Mucosa of descending colon (tissue), 3 donors: Measurements from ENCODE around the gene FANCE. TPM values are rescaled to one million over a fixed set of nuclear protein-coding genes. Genes with fewer than 3 reads are reported as not detected.

Experiments
- ATAC-seq: fragments of 200-7000 bp; cut with Tn5 transposase; one replicate; pipeline ENCODE4 v1.9.1; 2020; ENCODE audit warnings: mild to moderate bottlenecking, moderate library complexity
- DNase-seq, 3 donors: peaks; one replicate each; pipeline ENCODE4 v3.0.0-alpha.2; 2020
- H3K36me3 ChIP-seq: fragments of 200-600 bp; one replicate; pipeline ENCODE4 v1.8.0; 2021; ENCODE audit warnings: low read depth, mild to moderate bottlenecking
- H3K4me1 ChIP-seq: fragments of 200-600 bp; one replicate; pipeline ENCODE4 v1.8.0; 2021; ENCODE audit warnings: low read depth, mild to moderate bottlenecking
- H3K4me3 ChIP-seq: fragments of 200-600 bp; one replicate; pipeline ENCODE4 v1.8.0; 2021; ENCODE audit warnings: mild to moderate bottlenecking
- H3K9me3 ChIP-seq: fragments of 200-600 bp; one replicate; pipeline ENCODE4 v1.8.0; 2021; ENCODE audit warnings: mild to moderate bottlenecking
- CTCF ChIP-seq: fragments of 200-600 bp; IDR thresholded peaks from one replicate; pipeline ENCODE4 v1.8.0; 2022; ENCODE audit warnings: antibody characterized with exemption, mild to moderate bottlenecking
- intact Hi-C, 2 donors: fragments of 100-400 bp; cut with DNase I in 1 of 2; cut with micrococcal nuclease in 1 of 2; formaldehyde crosslinking; loops; one replicate each; pipeline versions ENCODE4 v1.11.0 to v1.11.1; 2022; cut with DNase I, micrococcal nuclease
- total RNA-seq, 3 donors: library from RNA; stranded (reverse); fragmentation: NEBNext Ultra II Directional in 2 of 3; extraction: Animal tissue kit (Norgen Biotek cat#: 25700) in 2 of 3; gene quantifications; one replicate each; pipeline versions ENCODE4 v1.2.1 to v1.2.4, GENCODE V29; 2021 to 2023
- donor health status: DM: no; HTN: no; CAD: no; lungs with moderate emphysema.
- donor health status: DM: no; HTN: no; CAD: no.
- donor health status: DM: no; HTN: yes; CAD: no.

Gene FANCE
- total RNA-seq, 3 donors from 2014 or later: 4.1 to 5.0 (median 4.4) TPM

- Histone ChIP-seq H3K9me3 (no peaks in the 10 kb centered on the region), H3K4me3 (peak overlapping the region; percentile 66), H3K36me3 (peaks cover 3% of the 10 kb centered on the region), H3K4me1 (peaks cover 20% of the 10 kb centered on the region)
- intact Hi-C loops: no loop called here
- ATAC-seq: peak; percentile 29
- peak in 1 of 3 donors; percentile 74 for DNase-seq
- TF ChIP-seq CTCF: no peak
These were observed 17.0 kb downstream of the FANCE start for GRCh38 chr6:35468980-35469750.

GRCh38 chr6:35469751-35470662 is 17.9 kb downstream of the FANCE start:
- intact Hi-C loops: no loop called here
- no peak for TF ChIP-seq CTCF
- Histone ChIP-seq H3K36me3 (peaks cover 3% of the 10 kb centered on the region), H3K4me1 (peaks cover 20% of the 10 kb centered on the region), H3K4me3 (no peak overlapping the region), H3K9me3 (no peaks in the 10 kb centered on the region)
- DNase-seq (peak in 1 of 3 donors; percentile 50), ATAC-seq (no peak)

- intact Hi-C loops: no loop called here
- DNase-seq (no peak), ATAC-seq (no peak)
- Histone ChIP-seq H3K36me3 (peaks cover 3% of the 10 kb centered on the region), H3K4me3 (no peak overlapping the region), H3K4me1 (peaks cover 20% of the 10 kb centered on the region), H3K9me3 (no peaks in the 10 kb centered on the region)
- TF ChIP-seq CTCF: no peak
These were observed 18.6 kb downstream of the FANCE start for GRCh38 chr6:35470663-35471120.

GRCh38 chr6:35471836-35472345 is 19.8 kb downstream of the FANCE start:
- intact Hi-C loops: no loop called here
- peaks cover 20% of the 10 kb centered on the region for H3K4me1 ChIP-seq
- H3K36me3 ChIP-seq: peaks cover 3% of the 10 kb centered on the region
- H3K9me3 ChIP-seq: no peaks in the 10 kb centered on the region
- DNase-seq: no peak
- no peak overlapping the region for H3K4me3 ChIP-seq
- no peak for ATAC-seq
- no peak for TF ChIP-seq CTCF

GRCh38 chr6:35473075-35473849 is 21.1 kb downstream of the FANCE start:
- no peak for TF ChIP-seq CTCF
- Histone ChIP-seq H3K4me1 (peaks cover 16% of the 10 kb centered on the region), H3K4me3 (no peak overlapping the region), H3K9me3 (no peaks in the 10 kb centered on the region), H3K36me3 (peaks cover 3% of the 10 kb centered on the region)
- no peak for ATAC-seq
- peak in 1 of 3 donors; percentile 26 for DNase-seq
- intact Hi-C loops: no loop called here
